Mesenchymal stem cell (in vitro differentiated cells and primary cell): ENCODE data around the gene RAB6B.

ENCODE experiments used
- DNase-seq: peaks from one replicate; pipeline ENCODE4 v3.0.0-alpha.2; 2013
- H2AFZ ChIP-seq: one replicate; pipeline ENCODE4 v1.6.1; 2013; ENCODE audit warnings: low read depth, mild to moderate bottlenecking, control low read depth, inconsistent platforms, low read length, moderate library complexity
- H2AK5ac ChIP-seq: 2 replicates; pipeline ENCODE4 v1.6.1; 2013; ENCODE audit warnings: low read length, moderate library complexity, mild to moderate bottlenecking, inconsistent platforms; ENCODE audit not compliant: severe bottlenecking
- H2BK120ac ChIP-seq: one replicate; pipeline ENCODE4 v1.6.1; 2013; ENCODE audit warnings: low read depth, mild to moderate bottlenecking, inconsistent platforms, low read length, moderate library complexity
- H2BK12ac ChIP-seq, 2 experiments: one replicate each; pipeline ENCODE4 v1.6.1; 2013; ENCODE audit warnings: inconsistent platforms in 2 of 2, low read length in 2 of 2, mild to moderate bottlenecking in 2 of 2, moderate library complexity in 2 of 2, control low read depth in 1 of 2
- H2BK15ac ChIP-seq: one replicate; pipeline ENCODE4 v1.6.1; 2013; ENCODE audit warnings: mild to moderate bottlenecking, low read depth, inconsistent platforms; ENCODE audit not compliant: poor library complexity, severe bottlenecking
- H2BK5ac ChIP-seq: 2 replicates; pipeline ENCODE4 v1.6.1; 2013; ENCODE audit warnings: low read depth, mild to moderate bottlenecking, low read length, control low read depth, inconsistent platforms; ENCODE audit not compliant: poor library complexity, severe bottlenecking
- H3K14ac ChIP-seq, 2 experiments: one replicate each; pipeline ENCODE4 v1.6.1; 2013; ENCODE audit warnings: inconsistent platforms in 2 of 2, low read length in 2 of 2, control low read depth in 1 of 2, mild to moderate bottlenecking in 1 of 2, moderate library complexity in 1 of 2
- H3K18ac ChIP-seq, 2 experiments: one replicate each; pipeline ENCODE4 v1.6.1; 2013; ENCODE audit warnings: inconsistent platforms in 2 of 2, low read length in 2 of 2, control low read depth in 1 of 2, low read depth in 1 of 2, mild to moderate bottlenecking in 1 of 2
- H3K23ac ChIP-seq, 2 experiments: one replicate each; pipeline ENCODE4 v1.6.1; 2013; ENCODE audit warnings: inconsistent platforms in 2 of 2, low read length in 2 of 2, mild to moderate bottlenecking in 2 of 2, moderate library complexity in 2 of 2, control low read depth in 1 of 2
- H3K27ac ChIP-seq: 2 replicates; pipeline ENCODE4 v1.5.1; 2013; ENCODE audit warnings: mild to moderate bottlenecking, moderate library complexity, low read length, control low read depth, inconsistent platforms; ENCODE audit not compliant: poor library complexity, severe bottlenecking
- H3K27me3 ChIP-seq, 2 experiments: 2 replicates each; pipeline versions ENCODE4 v1.6.1 to v1.7.0; 2013; ENCODE audit warnings: low read length in 2 of 2, mild to moderate bottlenecking in 2 of 2, moderate library complexity in 2 of 2, control low read depth in 1 of 2, inconsistent platforms in 1 of 2; ENCODE audit not compliant: control insufficient read depth in 1 of 2, insufficient read depth in 1 of 2
- H3K36me3 ChIP-seq, 2 experiments: 2 replicates each; pipeline versions ENCODE4 v1.6.1 to v1.7.0; 2013; ENCODE audit warnings: low read length in 2 of 2, control low read depth in 1 of 2, inconsistent platforms in 1 of 2, low read depth in 1 of 2, mild to moderate bottlenecking in 1 of 2; ENCODE audit not compliant: insufficient read depth in 2 of 2, control insufficient read depth in 1 of 2
- H3K4ac ChIP-seq, 2 experiments: one replicate each; pipeline ENCODE4 v1.6.1; 2013; ENCODE audit warnings: inconsistent platforms in 2 of 2, low read length in 2 of 2, mild to moderate bottlenecking in 2 of 2, moderate library complexity in 2 of 2, control low read depth in 1 of 2, low read depth in 1 of 2
- H3K4me1 ChIP-seq: 2 replicates; pipeline ENCODE4 v1.6.1; 2013; ENCODE audit warnings: low read depth, low read length, control low read depth; ENCODE audit not compliant: control insufficient read depth, insufficient read depth
- H3K4me2 ChIP-seq: 2 replicates; pipeline ENCODE4 v1.6.1; 2013; ENCODE audit warnings: low read length, mild to moderate bottlenecking, inconsistent platforms; ENCODE audit not compliant: poor library complexity, severe bottlenecking
- H3K4me3 ChIP-seq, 2 experiments: 2 replicates each; pipeline versions ENCODE4 v1.5.1 to v1.7.0; 2013; ENCODE audit warnings: low read length in 2 of 2, mild to moderate bottlenecking in 2 of 2, control low read depth in 1 of 2, low read depth in 1 of 2; ENCODE audit not compliant: insufficient read depth in 1 of 2
- H3K79me1 ChIP-seq: replicated peaks from 2 replicates; pipeline ENCODE4 v1.6.1; 2013; ENCODE audit warnings: mild to moderate bottlenecking, control low read depth, low read length, inconsistent platforms; ENCODE audit not compliant: poor library complexity, severe bottlenecking
- H3K9ac ChIP-seq: 2 replicates; pipeline ENCODE4 v1.7.0; 2013; ENCODE audit warnings: mild to moderate bottlenecking, low read length, moderate library complexity
- H3K9me3 ChIP-seq: 2 replicates; pipeline ENCODE4 v1.7.0; 2013; ENCODE audit warnings: mild to moderate bottlenecking, low read length; ENCODE audit not compliant: control insufficient read depth
- H4K8ac ChIP-seq: one replicate; pipeline ENCODE4 v1.6.1; 2013; ENCODE audit warnings: inconsistent platforms, mild to moderate bottlenecking, low read length, moderate library complexity
- H4K91ac ChIP-seq: one replicate; pipeline ENCODE4 v1.6.1; 2013; ENCODE audit warnings: mild to moderate bottlenecking, low read length, inconsistent platforms
- WGBS: methylation state at CpG from one replicate; pipeline ENCODE4 v1.1.7; 2013; ENCODE audit warnings: mixed read lengths; 5-methylcytosine and 5-hydroxymethylcytosine counted together

RAB6B gene

GRCh38 chr3:133886031-133886722 lies 9.5 kb downstream of the RAB6B start:
- Histone ChIP-seq H3K4ac (no peak overlapping the region), H2BK120ac (no peak overlapping the region), H4K8ac (no peak overlapping the region), H2BK12ac (no peak overlapping the region), H3K18ac (no peak overlapping the region), H3K27ac (no peak overlapping the region), H2BK15ac (no peak overlapping the region), H4K91ac (no peak overlapping the region), H3K27me3 (peaks cover 29 to 44% of the 10 kb centered on the region in 2 experiments), H3K4me1 (no peaks in the 10 kb centered on the region), H3K4me3 (no peak overlapping the region), H3K4me2 (no peak overlapping the region), H3K23ac (no peak overlapping the region), H2AK5ac (no peak overlapping the region), H3K14ac (no peak overlapping the region), H3K9me3 (no peaks in the 10 kb centered on the region), H3K79me1 (no peaks in the 10 kb centered on the region), H3K9ac (no peak overlapping the region), H3K36me3 (no peaks in the 10 kb centered on the region), H2BK5ac (no peak overlapping the region), H2AFZ (no peak overlapping the region)
- no peak for DNase-seq
- 83% methylated on average over 4 of the region's 7 CpGs for WGBS

- no peaks in the 10 kb centered on the region for H3K4me1 ChIP-seq
- H4K91ac ChIP-seq: no peak overlapping the region
- no peak overlapping the region for H2BK120ac ChIP-seq
- H3K4me2 ChIP-seq: no peak overlapping the region
- H3K79me1 ChIP-seq: no peaks in the 10 kb centered on the region
- no peak overlapping the region for H3K23ac ChIP-seq
- H3K9me3 ChIP-seq: no peaks in the 10 kb centered on the region
- peaks cover 29 to 39% of the 10 kb centered on the region in 2 experiments for H3K27me3 ChIP-seq
- no peak overlapping the region for H2BK5ac ChIP-seq
- no peak overlapping the region for H3K4ac ChIP-seq
- no peaks in the 10 kb centered on the region for H3K36me3 ChIP-seq
- H2BK12ac ChIP-seq: no peak overlapping the region
- no peak overlapping the region for H4K8ac ChIP-seq
- no peak overlapping the region for H3K14ac ChIP-seq
- no peak for DNase-seq
- no peak overlapping the region for H2AFZ ChIP-seq
- no peak overlapping the region for H3K27ac ChIP-seq
- H2AK5ac ChIP-seq: no peak overlapping the region
- no peak overlapping the region for H2BK15ac ChIP-seq
- no peak overlapping the region for H3K18ac ChIP-seq
- H3K9ac ChIP-seq: no peak overlapping the region
- 92% methylated on average over 11 of the region's 11 CpGs for WGBS
- H3K4me3 ChIP-seq: no peak overlapping the region
Measured at GRCh38 chr3:133884887-133885711, 10.6 kb downstream of the RAB6B start.

- no peak overlapping the region for H3K14ac ChIP-seq
- H3K79me1 ChIP-seq: no peaks in the 10 kb centered on the region
- DNase-seq: no peak
- H2AFZ ChIP-seq: no peak overlapping the region
- H4K91ac ChIP-seq: no peak overlapping the region
- H3K4ac ChIP-seq: no peak overlapping the region
- no peak overlapping the region for H3K23ac ChIP-seq
- no peak overlapping the region for H4K8ac ChIP-seq
- H3K4me2 ChIP-seq: no peak overlapping the region
- H3K4me1 ChIP-seq: no peaks in the 10 kb centered on the region
- no peaks in the 10 kb centered on the region for H3K9me3 ChIP-seq
- no peak overlapping the region for H2BK12ac ChIP-seq
- no peak overlapping the region for H2BK5ac ChIP-seq
- no peak overlapping the region for H2BK120ac ChIP-seq
- H3K27ac ChIP-seq: no peak overlapping the region
- no peak overlapping the region for H2BK15ac ChIP-seq
- no peaks in the 10 kb centered on the region for H3K36me3 ChIP-seq
- H2AK5ac ChIP-seq: no peak overlapping the region
- WGBS: 79% methylated on average over 6 of the region's 6 CpGs
- peaks cover 29 to 42% of the 10 kb centered on the region in 2 experiments for H3K27me3 ChIP-seq
- H3K18ac ChIP-seq: no peak overlapping the region
- no peak overlapping the region for H3K4me3 ChIP-seq
- no peak overlapping the region for H3K9ac ChIP-seq
Measured at GRCh38 chr3:133884054-133884886, 11.4 kb downstream of the RAB6B start.

GRCh38 chr3:133883641-133884040 lies 12.0 kb downstream of the RAB6B start:
- DNase-seq: no peak
- H2BK15ac ChIP-seq: no peak overlapping the region
- no peak overlapping the region for H3K14ac ChIP-seq
- no peak overlapping the region for H3K27ac ChIP-seq
- no peak overlapping the region for H3K23ac ChIP-seq
- H2BK120ac ChIP-seq: no peak overlapping the region
- H3K9me3 ChIP-seq: no peaks in the 10 kb centered on the region
- H2AK5ac ChIP-seq: no peak overlapping the region
- no peak overlapping the region for H3K9ac ChIP-seq
- no peak overlapping the region for H4K8ac ChIP-seq
- H3K4me3 ChIP-seq: no peak overlapping the region
- H3K4me2 ChIP-seq: no peak overlapping the region
- no peak overlapping the region for H3K18ac ChIP-seq
- no peak overlapping the region for H3K4ac ChIP-seq
- H4K91ac ChIP-seq: no peak overlapping the region
- H3K36me3 ChIP-seq: no peaks in the 10 kb centered on the region
- H2AFZ ChIP-seq: no peak overlapping the region
- H3K4me1 ChIP-seq: no peaks in the 10 kb centered on the region
- H3K79me1 ChIP-seq: no peaks in the 10 kb centered on the region
- H2BK12ac ChIP-seq: no peak overlapping the region
- H3K27me3 ChIP-seq: peaks cover 29 to 42% of the 10 kb centered on the region in 2 experiments
- no peak overlapping the region for H2BK5ac ChIP-seq
